Measurements from ENCODE around the gene CASP7.

CASP7 gene

DNA sequence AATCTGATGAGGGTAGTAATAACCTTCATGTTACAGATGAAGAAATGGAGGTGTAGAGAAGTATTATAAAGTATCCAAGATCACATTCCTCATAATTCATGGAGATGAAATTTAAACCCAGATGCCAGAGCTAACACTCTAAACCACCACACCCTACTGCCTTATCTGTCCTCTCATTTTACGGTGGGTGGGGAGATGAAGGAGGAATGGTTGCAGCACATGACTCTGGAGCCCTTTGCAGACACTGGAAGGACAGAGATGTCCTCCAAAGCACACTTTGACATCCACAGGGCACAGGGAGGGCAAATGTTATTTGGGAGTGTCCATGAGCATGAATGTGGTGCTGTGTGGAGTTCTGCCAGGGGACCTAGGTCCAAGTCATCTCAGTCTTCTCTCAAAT lies 72.8 kb downstream of the CASP7 start:
- no peak for TF ChIP-seq CTCF (conservative IDR thresholded peaks at IDR 0.05; ENCODE audit: low read length)
- DNase-seq (ENCODE audit: low read depth): no peak
- no peak overlapping the region for H3K4me3 ChIP-seq (ENCODE audit: low read length)

GRCh38 chr10:113753020-113753692 lies 73.4 kb downstream of the CASP7 start:
- DNase-seq (ENCODE audit: low read depth): no peak
- no peak overlapping the region for H3K4me3 ChIP-seq (ENCODE audit: low read length)
- no peak for TF ChIP-seq CTCF (conservative IDR thresholded peaks at IDR 0.05; ENCODE audit: low read length)

DNA sequence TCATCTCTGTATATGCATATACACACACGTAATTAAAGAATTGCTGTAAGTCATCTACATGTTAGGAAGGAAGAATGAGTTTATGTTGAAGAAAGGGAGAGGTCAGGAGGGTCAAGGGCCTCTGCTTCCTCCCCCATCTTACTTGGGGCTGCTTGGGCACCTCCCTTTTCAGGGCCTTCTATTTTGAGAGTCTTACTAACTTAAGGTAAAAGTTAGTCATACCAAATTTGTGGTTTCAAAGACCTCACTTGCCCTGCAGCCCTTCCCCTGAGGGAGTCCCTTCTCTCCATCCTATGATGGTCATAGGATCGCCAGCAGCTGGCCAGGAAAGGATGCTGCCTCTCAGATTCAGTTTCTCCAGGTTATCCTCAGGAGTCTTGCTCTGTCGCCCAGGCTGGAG lies 74.4 kb downstream of the CASP7 start:
- no peak for TF ChIP-seq CTCF (conservative IDR thresholded peaks at IDR 0.05; ENCODE audit: low read length)
- no peak overlapping the region for H3K4me3 ChIP-seq (ENCODE audit: low read length)
- no peak for DNase-seq (ENCODE audit: low read depth)

DNA sequence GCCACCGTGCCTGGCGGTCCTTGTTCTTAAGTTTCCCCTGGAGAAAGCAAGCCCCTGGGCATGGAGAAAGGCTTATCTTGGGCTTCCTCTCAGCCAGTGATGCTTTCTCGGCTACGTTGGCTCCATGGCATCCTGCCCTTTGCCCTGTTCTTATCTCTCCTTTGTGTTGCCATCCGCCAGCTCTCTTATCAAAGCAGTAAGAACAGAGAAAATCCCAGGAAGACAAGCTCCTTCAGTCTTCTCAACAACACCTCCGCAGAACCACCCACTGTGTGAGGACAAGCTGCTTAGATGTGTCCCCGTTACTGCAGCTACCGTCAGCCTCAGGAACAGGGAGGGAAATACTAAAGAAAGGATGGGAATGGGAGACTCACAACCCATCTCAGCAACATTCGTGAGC lies 75.1 kb downstream of the CASP7 start:
- TF ChIP-seq CTCF (conservative IDR thresholded peaks at IDR 0.05; ENCODE audit: low read length): no peak
- DNase-seq (ENCODE audit: low read depth): no peak
- no peak overlapping the region for H3K4me3 ChIP-seq (ENCODE audit: low read length)

- H3K4me3 ChIP-seq (ENCODE audit: low read length): no peak overlapping the region
- no peak for DNase-seq (ENCODE audit: low read depth)
- TF ChIP-seq CTCF (conservative IDR thresholded peaks at IDR 0.05; ENCODE audit: low read length): no peak
These were observed 77.3 kb downstream of the CASP7 start for GRCh38 chr10:113756940-113757543.

- H3K4me3 ChIP-seq (ENCODE audit: low read length): no peak overlapping the region
These were observed 82.4 kb downstream of the CASP7 start for GRCh38 chr10:113762083-113762482.

More at GRCh38 chr10:113762083-113762482, 82.4 kb downstream of the CASP7 start:
- no peak for TF ChIP-seq CTCF (conservative IDR thresholded peaks at IDR 0.05; ENCODE audit: low read length)
- no peak for DNase-seq (ENCODE audit: low read depth)
